A673 (cell line): Measurements from ENCODE around the gene ENTPD6. TPM values are rescaled to one million over a fixed set of nuclear protein-coding genes. Genes with fewer than 3 reads are reported as not detected.
"Not testable (repeated sequence)": the region's sequence is repeated elsewhere in the genome, so short reads cannot be mapped to it uniquely, and the experiment has no call there.

ENCODE experiments used
- BruUV-seq: library from RNA; stranded (reverse); fragments of 400-500 nt; replicated peaks from 2 replicates; lab custom pipeline; 2021; lab: Mats Ljungman, UMichigan
- CTCF ChIA-PET: fragments of 300-600 bp; sonication (Branson Sonifier 250); formaldehyde crosslinking; loops from one replicate; lab custom pipeline; 2022; ENCODE audit warnings: antibody characterized with exemption; lab: Charles Lee
- POLR2A ChIA-PET: fragments of 300-600 bp; sonication (Branson Sonifier 250); formaldehyde crosslinking; loops from one replicate; lab custom pipeline; 2022; ENCODE audit warnings: antibody characterized with exemption; ENCODE audit not compliant: low non-redundant PET; lab: Charles Lee
- DNase-seq: peaks from one replicate; pipeline ENCODE4 v3.0.0-alpha.2; 2015; ENCODE audit warnings: low spot score
- H3K27ac ChIP-seq: fragments of 200-600 bp; sonication (generic); 2 replicates; pipeline ENCODE4 v1.5.1; 2016; ENCODE audit warnings: mixed run types, low read depth, mild to moderate bottlenecking, mixed read lengths, antibody characterized with exemption, low read length; ENCODE audit not compliant: poor library complexity, severe bottlenecking
- H3K27me3 ChIP-seq: fragments of 200-600 bp; sonication (generic); replicated peaks from 2 replicates; pipeline ENCODE4 v1.6.1; 2017; ENCODE audit warnings: mixed run types, low read depth, mild to moderate bottlenecking, mixed read lengths, antibody characterized with exemption, low read length; ENCODE audit not compliant: insufficient read depth, poor library complexity
- H3K36me3 ChIP-seq: fragments of 200-600 bp; sonication (generic); 2 replicates; pipeline ENCODE4 v1.6.1; 2016; ENCODE audit warnings: mixed run types, mild to moderate bottlenecking, mixed read lengths, antibody characterized with exemption, low read length; ENCODE audit not compliant: insufficient read depth, poor library complexity, severe bottlenecking
- H3K4me1 ChIP-seq: fragments of 200-600 bp; sonication (generic); 2 replicates; pipeline ENCODE4 v1.6.1; 2017; ENCODE audit warnings: mixed run types, mild to moderate bottlenecking, mixed read lengths, antibody characterized with exemption, low read length; ENCODE audit not compliant: insufficient read depth, poor library complexity, severe bottlenecking
- H3K4me3 ChIP-seq: fragments of 200-600 bp; sonication (generic); 2 replicates; pipeline ENCODE4 v1.5.1; 2016; ENCODE audit warnings: low read depth, mixed run types, mild to moderate bottlenecking, mixed read lengths, low read length; ENCODE audit not compliant: poor library complexity, severe bottlenecking
- H3K9me3 ChIP-seq: fragments of 200-600 bp; sonication (generic); 2 replicates; pipeline ENCODE4 v1.6.1; 2016; ENCODE audit warnings: mixed run types, low read depth, mild to moderate bottlenecking, mixed read lengths, antibody characterized with exemption, low read length; ENCODE audit not compliant: poor library complexity, severe bottlenecking
- EZH2 ChIP-seq: fragments of 200-600 bp; sonication (generic); IDR thresholded peaks from 2 replicates; pipeline ENCODE4 v1.6.1; 2017; ENCODE audit warnings: borderline replicate concordance, low read depth, mild to moderate bottlenecking, mixed read lengths, antibody characterized with exemption, low read length; ENCODE audit not compliant: poor library complexity, severe bottlenecking
- intact Hi-C: fragments of 100-400 bp; cut with micrococcal nuclease; formaldehyde crosslinking; loops from one replicate; pipeline ENCODE4 v1.10.0; 2022; ENCODE audit not compliant: unreplicated experiment
- total RNA-seq: library from RNA; stranded (reverse); gene quantifications from 2 replicates; pipeline ENCODE4 v1.2.3, GENCODE V29; 2021
- TF ChIP-seq, protein P1 (sequence below): fragments of 300-800, 200-600 bp; sonication (generic); conservative IDR thresholded peaks from 2 replicates; pipeline ENCODE4 v1.5.1; 2017; ENCODE audit warnings: low read depth, mild to moderate bottlenecking, antibody characterized with exemption, low read length, moderate library complexity, mixed read lengths

Gene ENTPD6
- total RNA-seq, 1 experiment from 2014 or later, result 50.2 TPM

DNA sequence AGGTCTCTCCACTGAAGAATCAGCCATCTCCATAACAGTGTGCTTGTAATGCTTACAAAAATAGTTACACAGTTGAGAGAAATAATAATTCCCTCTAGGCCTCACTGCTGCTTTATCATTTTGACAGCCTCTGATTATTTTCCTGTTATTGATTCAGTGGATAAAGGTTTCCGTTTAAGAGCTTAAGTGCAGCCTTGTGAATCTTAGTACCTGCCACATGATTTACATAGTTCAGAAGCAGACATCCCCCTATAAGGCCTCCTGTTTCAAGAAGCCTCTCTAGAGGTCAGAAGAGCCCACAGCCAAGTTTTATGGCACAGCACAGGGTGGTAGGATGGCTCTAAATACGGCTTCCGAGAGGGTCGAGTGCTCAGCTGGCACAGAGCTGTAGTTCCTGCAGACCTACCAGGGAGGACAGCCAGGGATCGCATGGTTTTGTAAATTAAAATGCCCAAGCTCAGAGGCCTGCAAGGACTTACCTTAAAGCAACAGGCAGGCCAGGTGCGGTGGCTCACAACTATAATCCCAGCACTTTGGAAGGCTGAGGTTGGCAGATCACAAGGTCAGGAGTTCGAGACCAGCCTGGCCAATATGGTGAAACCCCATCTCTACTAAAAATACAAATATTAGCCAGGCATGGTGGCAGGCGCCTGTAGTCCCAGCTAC lies 34.8 kb downstream of the ENTPD6 start:
- intact Hi-C loops, result no loop called here
- H3K36me3 ChIP-seq, result no peaks in the 10 kb centered on the region
- no peaks in the 10 kb centered on the region for H3K9me3 ChIP-seq
- TF ChIP-seq, protein P1, sequence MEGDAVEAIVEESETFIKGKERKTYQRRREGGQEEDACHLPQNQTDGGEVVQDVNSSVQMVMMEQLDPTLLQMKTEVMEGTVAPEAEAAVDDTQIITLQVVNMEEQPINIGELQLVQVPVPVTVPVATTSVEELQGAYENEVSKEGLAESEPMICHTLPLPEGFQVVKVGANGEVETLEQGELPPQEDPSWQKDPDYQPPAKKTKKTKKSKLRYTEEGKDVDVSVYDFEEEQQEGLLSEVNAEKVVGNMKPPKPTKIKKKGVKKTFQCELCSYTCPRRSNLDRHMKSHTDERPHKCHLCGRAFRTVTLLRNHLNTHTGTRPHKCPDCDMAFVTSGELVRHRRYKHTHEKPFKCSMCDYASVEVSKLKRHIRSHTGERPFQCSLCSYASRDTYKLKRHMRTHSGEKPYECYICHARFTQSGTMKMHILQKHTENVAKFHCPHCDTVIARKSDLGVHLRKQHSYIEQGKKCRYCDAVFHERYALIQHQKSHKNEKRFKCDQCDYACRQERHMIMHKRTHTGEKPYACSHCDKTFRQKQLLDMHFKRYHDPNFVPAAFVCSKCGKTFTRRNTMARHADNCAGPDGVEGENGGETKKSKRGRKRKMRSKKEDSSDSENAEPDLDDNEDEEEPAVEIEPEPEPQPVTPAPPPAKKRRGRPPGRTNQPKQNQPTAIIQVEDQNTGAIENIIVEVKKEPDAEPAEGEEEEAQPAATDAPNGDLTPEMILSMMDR, result no peak
- TF ChIP-seq EZH2, result no peak
- BruUV-seq, result no TSS peak
- no peak for DNase-seq
- H3K4me3 ChIP-seq, result no peak overlapping the region
- ChIA-PET POLR2A (no interaction called here), CTCF (no interaction called here)
- H3K4me1 ChIP-seq, result peaks cover 3% of the 10 kb centered on the region
- H3K27me3 ChIP-seq, result no peaks in the 10 kb centered on the region
- H3K27ac ChIP-seq, result no peak overlapping the region

DNA sequence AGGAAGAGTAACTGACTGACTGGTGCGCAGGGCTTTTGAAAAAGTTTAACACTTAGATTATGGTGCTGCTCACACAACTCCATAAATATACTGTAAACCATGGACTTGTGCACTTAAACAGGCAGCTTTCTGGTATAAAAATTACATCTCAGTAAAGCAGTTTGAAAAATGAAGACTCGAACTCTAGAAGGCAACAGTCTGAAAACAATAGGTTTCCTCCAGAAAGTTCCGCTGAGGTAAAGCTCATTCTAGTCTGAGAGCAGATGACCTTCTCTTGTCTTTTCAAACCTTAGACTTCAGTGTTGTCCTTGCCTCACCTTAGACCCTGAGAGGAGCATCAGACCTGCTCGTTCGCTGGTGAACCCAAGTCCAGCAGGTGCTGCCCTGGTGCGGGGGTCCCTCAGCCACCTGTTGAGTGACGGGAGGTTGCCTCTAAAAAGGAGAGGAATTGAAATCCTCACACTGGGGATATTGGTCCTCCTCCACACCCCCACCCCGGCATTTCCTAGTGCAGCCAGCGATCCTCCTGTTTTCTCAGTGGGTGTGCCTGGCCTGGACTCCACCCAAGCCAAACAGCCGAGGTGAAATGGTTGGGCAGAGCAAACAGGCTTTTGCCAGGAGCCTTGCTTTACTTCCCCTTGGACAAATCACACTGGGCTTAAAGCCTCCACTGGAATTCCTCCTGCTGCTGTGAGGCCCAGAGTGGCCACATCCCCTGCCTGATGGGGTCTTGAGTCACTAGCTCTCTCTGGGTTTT lies 37.7 kb downstream of the ENTPD6 start:
- ChIA-PET POLR2A (no interaction called here), CTCF (no interaction called here)
- no peaks in the 10 kb centered on the region for H3K27me3 ChIP-seq
- no peak overlapping the region for H3K4me3 ChIP-seq
- intact Hi-C loops, result no loop called here
- no peak for DNase-seq
- H3K9me3 ChIP-seq, result no peaks in the 10 kb centered on the region
- BruUV-seq, result no TSS peak
- H3K27ac ChIP-seq, result no peak overlapping the region
- no peak for TF ChIP-seq EZH2
- TF ChIP-seq, protein P1, result no peak
- no peaks in the 10 kb centered on the region for H3K36me3 ChIP-seq
- peaks cover 10% of the 10 kb centered on the region for H3K4me1 ChIP-seq

DNA sequence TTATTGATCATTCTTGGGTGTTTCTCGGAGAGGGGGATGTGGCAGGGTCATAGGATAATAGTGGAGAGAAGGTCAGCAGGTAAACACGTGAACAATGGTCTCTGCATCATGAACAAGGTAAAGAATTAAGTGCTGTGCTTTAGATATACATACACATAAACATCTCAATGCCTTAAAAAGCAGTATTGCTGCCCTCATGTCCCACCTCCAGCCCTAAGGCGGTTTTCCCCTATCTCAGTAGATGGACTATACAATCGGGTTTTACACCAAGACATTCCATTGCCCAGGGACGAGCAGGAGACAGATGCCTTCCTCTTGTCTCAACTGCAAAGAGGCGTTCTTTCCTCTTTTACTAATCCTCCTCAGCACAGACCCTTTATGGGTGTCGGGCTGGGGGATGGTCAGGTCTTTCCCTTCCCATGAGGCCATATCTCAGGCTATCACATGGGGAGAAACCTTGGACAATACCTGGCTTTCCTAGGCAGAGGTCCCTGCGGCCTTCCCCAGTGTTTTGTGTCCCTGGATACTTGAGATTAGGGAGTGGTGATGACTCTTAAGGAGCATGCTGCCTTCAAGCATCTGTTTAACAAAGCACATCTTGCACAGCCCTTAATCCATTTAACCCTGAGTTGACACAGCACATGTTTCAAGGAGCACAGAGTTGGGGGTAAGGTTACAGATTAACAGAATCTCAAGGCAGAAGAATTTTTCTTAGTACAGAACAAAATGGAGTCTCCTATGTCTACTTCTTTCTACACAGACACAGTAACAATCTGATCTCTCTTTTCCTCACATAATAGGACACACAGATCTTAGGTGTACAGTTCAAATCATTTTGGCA lies 38.7 kb downstream of the ENTPD6 start:
- BruUV-seq, H3K9me3 ChIP-seq, H3K4me3 ChIP-seq, CTCF ChIA-PET, H3K36me3 ChIP-seq, POLR2A ChIA-PET, intact Hi-C loops, H3K27ac ChIP-seq, DNase-seq, H3K27me3 ChIP-seq: not testable (repeated sequence)
- H3K4me1 ChIP-seq, result peaks cover 17% of the 10 kb centered on the region
